Measurements from ENCODE around the gene PAPOLA.

- TF ChIP-seq EZH2phosphoT487 (IDR thresholded peaks at IDR 0.05) (no peak), EZH2 (IDR thresholded peaks at IDR 0.05) (no peak)
Measured at GRCh38 chr14:96501217-96501739, 904 bp upstream of the PAPOLA start.

Data from neural progenitor cell (in vitro differentiated cells).